ENCODE results near the gene VAX1. TPM values are rescaled to one million over a fixed set of nuclear protein-coding genes. Genes with fewer than 3 reads are reported as not detected.

VAX1 gene
- total RNA-seq, 6 donors from 2014 or later: not detected

GRCh38 chr10:117166418-117167345 lies 28.6 kb upstream of the VAX1 start:
- TF ChIP-seq POLR2A (IDR thresholded peaks at IDR 0.05): no peak
- TF ChIP-seq, protein P1, sequence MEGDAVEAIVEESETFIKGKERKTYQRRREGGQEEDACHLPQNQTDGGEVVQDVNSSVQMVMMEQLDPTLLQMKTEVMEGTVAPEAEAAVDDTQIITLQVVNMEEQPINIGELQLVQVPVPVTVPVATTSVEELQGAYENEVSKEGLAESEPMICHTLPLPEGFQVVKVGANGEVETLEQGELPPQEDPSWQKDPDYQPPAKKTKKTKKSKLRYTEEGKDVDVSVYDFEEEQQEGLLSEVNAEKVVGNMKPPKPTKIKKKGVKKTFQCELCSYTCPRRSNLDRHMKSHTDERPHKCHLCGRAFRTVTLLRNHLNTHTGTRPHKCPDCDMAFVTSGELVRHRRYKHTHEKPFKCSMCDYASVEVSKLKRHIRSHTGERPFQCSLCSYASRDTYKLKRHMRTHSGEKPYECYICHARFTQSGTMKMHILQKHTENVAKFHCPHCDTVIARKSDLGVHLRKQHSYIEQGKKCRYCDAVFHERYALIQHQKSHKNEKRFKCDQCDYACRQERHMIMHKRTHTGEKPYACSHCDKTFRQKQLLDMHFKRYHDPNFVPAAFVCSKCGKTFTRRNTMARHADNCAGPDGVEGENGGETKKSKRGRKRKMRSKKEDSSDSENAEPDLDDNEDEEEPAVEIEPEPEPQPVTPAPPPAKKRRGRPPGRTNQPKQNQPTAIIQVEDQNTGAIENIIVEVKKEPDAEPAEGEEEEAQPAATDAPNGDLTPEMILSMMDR (IDR thresholded peaks at IDR 0.05): no peak
- TF ChIP-seq EP300 (IDR thresholded peaks at IDR 0.05): no peak
- TF ChIP-seq POLR2AphosphoS5 (IDR thresholded peaks at IDR 0.05): no peak
- Histone ChIP-seq H3K27ac (no peak overlapping the region), H3K4me1 (peaks cover 32 to 56% (median 44%) of the 10 kb centered on the region in 4 donors), H3K36me3 (no peaks in the 10 kb centered on the region), H3K27me3 (peaks cover 0 to 81% (median 46%) of the 10 kb centered on the region in 4 donors), H3K9me3 (no peaks in the 10 kb centered on the region), H3K4me3 (no peak overlapping the region)
- DNase-seq: peak in 1 of 2 donors; percentile 48
- ATAC-seq (ENCODE audit: low FRiP score in 2 of 2): no peak
- 11 to 16% methylated on average over 22 to 40 of the region's 41 CpGs for WGBS, 2 donors

GRCh38 chr10:117165538-117166417 lies 27.7 kb upstream of the VAX1 start:
- H3K9me3 ChIP-seq: no peaks in the 10 kb centered on the region
- WGBS, 2 donors: 2 to 6% methylated on average over 10 to 50 of the region's 51 CpGs
- peaks cover 32 to 56% (median 44%) of the 10 kb centered on the region in 4 donors for H3K4me1 ChIP-seq
- peak overlapping the region in 2 of 4 donors; percentile 32 to 34 for H3K4me3 ChIP-seq
- H3K27ac ChIP-seq: no peak overlapping the region
- TF ChIP-seq EP300 (IDR thresholded peaks at IDR 0.05) (no peak), POLR2A (IDR thresholded peaks at IDR 0.05) (no peak), POLR2AphosphoS5 (IDR thresholded peaks at IDR 0.05) (no peak)
- TF ChIP-seq, protein P1 (IDR thresholded peaks at IDR 0.05): peak in 4 of 6 experiments; percentile 32 to 56 (median 44)
- DNase-seq (peak; percentile 40 to 88), ATAC-seq (ENCODE audit: low FRiP score in 2 of 2) (peak; percentile 65 to 69)
- no peaks in the 10 kb centered on the region for H3K36me3 ChIP-seq
- H3K27me3 ChIP-seq: peaks cover 0 to 87% (median 46%) of the 10 kb centered on the region in 4 donors

GRCh38 chr10:117164592-117165537 lies 26.8 kb upstream of the VAX1 start:
- Histone ChIP-seq H3K27ac (no peak overlapping the region), H3K4me1 (peaks cover 32 to 56% (median 44%) of the 10 kb centered on the region in 4 donors), H3K4me3 (peak overlapping the region in 2 of 4 donors; percentile 32 to 34), H3K36me3 (no peaks in the 10 kb centered on the region), H3K9me3 (no peaks in the 10 kb centered on the region), H3K27me3 (peaks cover 0 to 90% (median 49%) of the 10 kb centered on the region in 4 donors)
- DNase-seq (peak in 1 of 2 donors; percentile 29), ATAC-seq (ENCODE audit: low FRiP score in 2 of 2) (peak in 1 of 2 donors; percentile 16)
- WGBS, 2 donors: 6 to 9% methylated on average over 26 to 32 of the region's 32 CpGs
- no peak for TF ChIP-seq POLR2AphosphoS5 (IDR thresholded peaks at IDR 0.05)
- no peak for TF ChIP-seq POLR2A (IDR thresholded peaks at IDR 0.05)
- no peak for TF ChIP-seq EP300 (IDR thresholded peaks at IDR 0.05)
- TF ChIP-seq, protein P1 (IDR thresholded peaks at IDR 0.05): no peak

DNA sequence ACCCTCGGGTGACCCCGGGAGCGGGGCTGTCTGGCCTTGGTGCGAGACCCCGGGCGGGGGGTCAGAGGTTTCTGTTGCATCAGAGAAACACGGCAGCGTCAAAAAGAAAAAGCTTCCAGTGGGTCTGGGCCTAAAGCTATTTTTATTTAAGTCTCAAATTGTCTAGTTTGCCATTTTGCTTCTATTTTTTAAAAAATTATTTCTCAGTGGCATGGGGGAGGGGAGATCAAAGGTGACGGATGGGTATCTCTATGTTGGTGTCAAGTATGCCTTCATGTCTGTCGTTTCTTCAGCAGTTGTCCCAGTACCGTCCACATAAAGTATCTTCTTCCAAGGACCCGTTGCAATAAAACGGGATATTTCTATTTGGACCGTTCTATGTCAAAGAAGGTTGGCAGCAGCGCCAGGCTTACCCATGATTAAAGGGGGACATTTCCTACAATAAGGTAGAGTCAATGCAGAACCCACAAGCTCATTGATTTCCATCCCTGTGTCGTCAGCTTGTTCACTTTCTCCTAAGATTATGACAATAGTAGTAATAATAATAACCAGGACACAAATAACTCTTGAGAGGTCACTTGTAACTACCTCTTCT lies 26.0 kb upstream of the VAX1 start:
- no peaks in the 10 kb centered on the region for H3K9me3 ChIP-seq
- DNase-seq (no peak), ATAC-seq (ENCODE audit: low FRiP score in 2 of 2) (no peak)
- WGBS, 2 donors: 16 to 18% methylated on average over 13 to 16 of the region's 16 CpGs
- H3K27me3 ChIP-seq: peaks cover 0 to 84% (median 50%) of the 10 kb centered on the region in 4 donors
- no peak overlapping the region for H3K27ac ChIP-seq
- H3K36me3 ChIP-seq: no peaks in the 10 kb centered on the region
- no peak overlapping the region for H3K4me3 ChIP-seq
- TF ChIP-seq POLR2A (IDR thresholded peaks at IDR 0.05) (no peak), POLR2AphosphoS5 (IDR thresholded peaks at IDR 0.05) (no peak), EP300 (IDR thresholded peaks at IDR 0.05) (no peak)
- TF ChIP-seq, protein P1 (IDR thresholded peaks at IDR 0.05): no peak
- peaks cover 32 to 56% (median 44%) of the 10 kb centered on the region in 4 donors for H3K4me1 ChIP-seq

Data from upper lobe of left lung (tissue), 6 donors.